ENCODE measurements around the gene XCR1. TPM values are rescaled to one million over a fixed set of nuclear protein-coding genes. Genes with fewer than 3 reads are reported as not detected.
"Not testable (repeated sequence)": the region's sequence is repeated elsewhere in the genome, so short reads cannot be mapped to it uniquely, and the experiment has no call there.

The XCR1 gene
- total and polyA plus RNA-seq, 5 experiments from 2014 or later: not detected

DNA sequence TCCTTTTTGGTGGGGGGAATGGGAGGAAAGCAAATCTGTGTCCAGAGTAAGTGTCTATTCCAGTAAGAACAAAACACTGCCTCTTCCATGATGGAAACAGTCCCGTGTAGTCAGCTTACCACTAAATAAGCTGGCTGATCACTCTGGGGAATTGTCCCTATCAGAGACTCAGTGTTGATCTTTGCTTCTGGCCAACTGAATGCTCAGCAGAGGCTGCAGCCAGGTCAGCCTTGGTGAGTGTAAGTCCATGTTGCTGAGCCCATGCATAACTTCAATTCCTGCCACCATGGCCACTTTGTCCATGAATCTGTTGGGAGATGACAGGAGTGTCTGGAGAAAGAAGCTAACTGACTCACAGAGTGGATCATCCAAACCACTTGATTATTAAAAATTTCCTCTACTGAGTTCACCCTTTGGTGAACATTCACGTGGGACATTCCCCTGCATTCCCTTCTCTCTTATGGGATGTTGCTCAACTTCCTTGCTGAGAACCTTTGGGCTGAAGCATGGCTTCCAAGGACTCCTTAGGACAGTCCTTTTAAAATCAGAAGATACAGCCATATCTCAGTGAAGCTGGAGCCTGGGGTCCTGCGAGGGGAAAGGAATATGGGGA lies 33.9 kb upstream of the XCR1 start:
- Mint-ChIP-seq H3K9me3 (no peaks in the 10 kb centered on the region), H3K36me3 (no peaks in the 10 kb centered on the region), H3K27ac (peak overlapping the region in 1 of 10 donors; percentile 33), H3K4me1 (peaks cover 15 to 47% (median 36%) of the 10 kb centered on the region in 4 donors), H3K4me3 (no peak overlapping the region), H3K27me3 (peaks cover 0 to 12% (median 0%) of the 10 kb centered on the region in 5 donors)
- DNase-seq (no peak), ATAC-seq (no peak)
- POLR2A ChIA-PET: no interaction called here

DNA sequence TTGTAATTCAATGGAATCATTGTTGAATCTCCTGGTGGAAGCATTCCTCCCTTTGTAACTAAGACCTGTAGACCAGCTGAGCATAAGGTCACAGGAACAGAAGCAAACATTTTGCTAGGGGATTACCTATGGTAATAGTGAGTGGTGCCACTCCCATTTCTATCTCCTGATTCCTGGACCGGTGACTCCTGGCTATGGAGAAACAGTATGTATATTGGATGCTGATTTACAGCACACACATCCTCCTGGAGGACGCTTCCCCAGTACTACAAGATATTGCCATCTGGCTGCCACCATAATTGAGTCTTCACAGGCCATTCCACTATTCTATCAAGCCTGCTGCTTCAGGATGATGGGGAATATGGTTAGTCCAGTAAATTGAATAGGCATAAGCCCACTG lies 33.3 kb upstream of the XCR1 start:
- Mint-ChIP-seq H3K4me3 (no peak overlapping the region), H3K4me1 (peaks cover 11 to 41% (median 29%) of the 10 kb centered on the region in 4 donors), H3K36me3 (no peaks in the 10 kb centered on the region), H3K27me3 (peaks cover 0 to 12% (median 0%) of the 10 kb centered on the region in 5 donors), H3K27ac (no peak overlapping the region), H3K9me3 (no peaks in the 10 kb centered on the region)
- ATAC-seq: no peak
- DNase-seq: no peak
- POLR2A ChIA-PET: no interaction called here

DNA sequence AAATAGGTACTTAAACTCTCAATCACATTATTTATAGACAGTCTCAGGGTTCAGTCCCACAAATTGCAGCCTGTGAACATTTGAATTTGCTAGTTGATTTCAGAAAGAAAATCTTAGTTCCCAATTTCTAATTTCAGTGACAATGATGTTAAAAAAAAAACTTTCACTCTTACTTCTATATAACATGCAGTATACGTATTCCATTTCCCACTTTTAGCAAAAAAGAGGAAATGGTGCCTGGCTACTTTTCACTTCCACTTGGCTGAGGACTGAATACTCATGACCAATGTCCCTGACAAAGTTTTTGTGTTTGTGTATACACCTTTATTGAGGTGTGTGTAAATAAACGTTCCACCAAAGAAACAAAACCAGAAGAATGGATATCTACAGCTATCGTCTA lies 32.1 kb upstream of the XCR1 start:
- Mint-ChIP-seq H3K4me1 (peaks cover 9 to 30% (median 25%) of the 10 kb centered on the region in 4 donors), H3K9me3 (no peaks in the 10 kb centered on the region), H3K4me3 (no peak overlapping the region), H3K27me3 (peaks cover 0 to 12% (median 2%) of the 10 kb centered on the region in 5 donors), H3K36me3 (no peaks in the 10 kb centered on the region), H3K27ac (no peak overlapping the region)
- POLR2A ChIA-PET: no interaction called here
- DNase-seq (no peak), ATAC-seq (no peak)

DNA sequence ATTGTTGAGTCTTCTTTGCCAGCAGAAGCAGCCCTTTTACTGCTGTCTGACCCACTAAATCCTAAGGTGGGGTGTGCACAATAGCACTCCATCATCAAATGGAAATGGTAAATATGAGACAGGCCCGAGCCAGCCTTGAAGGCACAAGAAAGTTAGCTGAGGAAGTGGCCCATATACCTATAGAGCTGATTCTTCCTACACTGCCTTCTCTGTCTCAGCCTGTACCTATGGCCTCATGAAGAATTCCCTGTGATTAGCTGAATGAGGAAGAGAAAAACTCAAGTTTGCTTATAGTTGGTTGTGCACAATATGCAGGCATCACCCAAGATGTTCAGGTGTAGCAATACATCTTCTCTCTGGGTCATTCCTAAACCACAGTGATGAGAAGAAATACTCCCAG lies 31.7 kb upstream of the XCR1 start:
- POLR2A ChIA-PET: no interaction called here
- Mint-ChIP-seq H3K27me3 (peaks cover 0 to 12% (median 2%) of the 10 kb centered on the region in 5 donors), H3K4me3 (no peak overlapping the region), H3K27ac (no peak overlapping the region), H3K36me3 (no peaks in the 10 kb centered on the region), H3K4me1 (peaks cover 12 to 27% (median 26%) of the 10 kb centered on the region in 4 donors), H3K9me3 (no peaks in the 10 kb centered on the region)
- no peak for DNase-seq
- no peak for ATAC-seq

DNA sequence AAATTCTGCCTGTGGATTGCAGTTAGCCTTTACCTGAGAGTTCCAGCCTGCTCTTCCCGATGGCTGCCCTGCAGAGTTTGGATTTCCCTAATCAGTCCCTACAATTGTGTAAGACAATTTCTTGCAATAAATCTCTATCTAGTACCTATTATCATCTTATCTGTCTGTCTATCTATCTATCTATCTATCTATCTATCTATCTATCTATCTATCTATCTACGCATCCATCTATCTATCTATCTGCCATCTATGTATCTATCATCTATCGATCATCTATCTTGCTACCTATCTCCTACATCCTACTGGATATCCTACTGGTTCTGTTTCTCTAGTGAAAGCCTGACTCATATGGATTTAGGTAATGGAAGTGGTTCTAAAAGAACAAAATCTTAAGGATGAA lies 30.4 kb upstream of the XCR1 start:
- H3K27me3 Mint-ChIP-seq: peaks cover 0 to 12% (median 2%) of the 10 kb centered on the region in 5 donors
- POLR2A ChIA-PET: interaction anchor here (0.6 kb wide), 1 partner anchor 371 kb away, joined by 3 read pairs; no protein-coding TSS in a partner anchor
- ATAC-seq: no peak
- no peaks in the 10 kb centered on the region for H3K9me3 Mint-ChIP-seq
- peak overlapping the region in 1 of 10 donors; percentile 5 for H3K27ac Mint-ChIP-seq
- H3K4me1 Mint-ChIP-seq: peaks cover 12 to 20% (median 15%) of the 10 kb centered on the region in 4 donors
- H3K36me3 Mint-ChIP-seq: no peaks in the 10 kb centered on the region
- H3K4me3 Mint-ChIP-seq: no peak overlapping the region
- DNase-seq: no peak

DNA sequence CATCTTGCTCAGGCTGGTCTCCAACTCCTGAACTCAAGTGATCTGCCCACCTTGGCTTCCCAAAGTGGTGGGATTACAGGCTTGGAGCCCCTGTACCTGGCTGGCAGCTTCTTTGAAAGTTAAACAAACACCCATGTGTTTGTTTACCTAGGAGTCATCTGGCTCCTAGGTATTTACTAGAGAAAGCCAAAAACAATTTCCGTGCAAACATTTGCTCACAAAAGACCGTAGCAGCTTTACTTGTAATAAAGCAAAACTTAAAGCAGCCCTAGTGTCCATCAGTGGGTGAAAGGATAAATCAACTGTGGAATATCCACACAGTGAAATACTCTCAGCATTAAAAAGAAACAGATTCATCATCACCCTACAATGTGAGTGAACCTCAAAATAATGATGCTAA lies 29.4 kb upstream of the XCR1 start:
- DNase-seq: no peak
- no peaks in the 10 kb centered on the region for H3K9me3 Mint-ChIP-seq
- no peak overlapping the region for H3K27ac Mint-ChIP-seq
- peaks cover 0 to 12% (median 2%) of the 10 kb centered on the region in 5 donors for H3K27me3 Mint-ChIP-seq
- H3K4me1 Mint-ChIP-seq: peaks cover 8 to 14% (median 11%) of the 10 kb centered on the region in 4 donors
- no peak overlapping the region for H3K4me3 Mint-ChIP-seq
- POLR2A ChIA-PET: no interaction called here
- H3K36me3 Mint-ChIP-seq: no peaks in the 10 kb centered on the region
- ATAC-seq: no peak

DNA sequence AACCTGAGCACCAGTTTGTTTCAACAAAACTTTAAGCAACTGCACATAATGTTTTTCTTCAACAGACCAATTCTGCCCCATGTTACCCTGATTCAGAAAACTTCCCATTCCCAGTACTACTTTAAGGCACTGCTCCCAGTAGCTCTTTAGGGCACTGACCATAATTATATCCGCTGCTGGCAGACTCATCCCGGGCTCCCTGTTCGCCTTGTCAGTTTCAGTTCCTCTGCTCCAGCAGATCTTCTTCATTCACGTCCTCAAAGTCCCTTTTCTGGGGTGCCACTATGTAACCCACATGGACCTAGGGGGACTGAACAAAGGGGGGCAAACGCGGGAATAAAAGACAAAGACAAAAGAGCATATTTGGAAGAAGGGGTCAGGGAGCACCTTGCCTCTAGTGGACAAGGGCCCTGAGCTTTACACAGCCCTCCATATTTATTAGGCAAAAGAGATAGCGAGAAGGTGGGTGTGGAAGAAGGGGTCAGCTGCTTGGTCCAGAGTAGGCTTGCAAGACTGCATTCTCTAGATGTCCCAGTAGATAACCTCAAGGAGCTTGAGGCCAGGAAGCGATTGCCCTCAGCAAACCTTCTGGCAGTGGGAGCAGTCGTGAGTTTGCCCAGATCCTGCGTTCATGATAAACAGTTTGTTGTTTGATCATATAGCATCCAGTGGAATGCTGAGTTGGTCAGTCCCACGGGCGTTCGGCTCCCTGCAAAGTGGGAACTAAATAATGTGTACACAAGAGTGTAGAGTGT lies 26.7 kb upstream of the XCR1 start:
- peaks cover 0 to 12% (median 4%) of the 10 kb centered on the region in 5 donors for H3K27me3 Mint-ChIP-seq
- ATAC-seq, H3K36me3 Mint-ChIP-seq, DNase-seq, H3K9me3 Mint-ChIP-seq, H3K27ac Mint-ChIP-seq, H3K4me3 Mint-ChIP-seq: not testable (repeated sequence)
- POLR2A ChIA-PET: interaction anchor here (1.0 kb wide), 1 partner anchor 12 kb away, joined by 3 read pairs; no protein-coding TSS in a partner anchor
- peaks cover 1 to 14% (median 8%) of the 10 kb centered on the region in 4 donors for H3K4me1 Mint-ChIP-seq

DNA sequence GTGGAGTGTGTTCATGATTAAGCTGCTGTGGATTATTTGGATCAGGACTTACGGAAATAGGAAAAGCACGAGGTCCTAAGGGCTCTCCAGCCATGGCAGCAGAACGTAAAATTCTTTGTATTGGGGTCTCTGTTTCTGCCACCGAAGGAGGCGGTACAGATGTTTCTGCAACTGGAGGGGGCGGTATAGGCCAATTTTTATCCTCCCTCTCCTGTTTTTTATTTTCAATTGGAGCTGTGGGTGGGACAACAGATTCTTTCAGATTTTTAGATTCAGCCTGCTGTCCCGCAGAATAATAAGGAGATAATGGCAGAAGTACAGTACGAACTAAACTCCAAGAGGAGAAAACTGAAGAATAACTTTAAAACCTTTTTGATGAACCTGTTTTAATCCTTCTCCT lies 26.0 kb upstream of the XCR1 start:
- H3K27ac Mint-ChIP-seq, POLR2A ChIA-PET, ATAC-seq, H3K9me3 Mint-ChIP-seq, H3K4me3 Mint-ChIP-seq, DNase-seq, H3K36me3 Mint-ChIP-seq: not testable (repeated sequence)
- peaks cover 0 to 12% (median 4%) of the 10 kb centered on the region in 5 donors for H3K27me3 Mint-ChIP-seq
- H3K4me1 Mint-ChIP-seq: peaks cover 0 to 14% (median 9%) of the 10 kb centered on the region in 4 donors

DNA sequence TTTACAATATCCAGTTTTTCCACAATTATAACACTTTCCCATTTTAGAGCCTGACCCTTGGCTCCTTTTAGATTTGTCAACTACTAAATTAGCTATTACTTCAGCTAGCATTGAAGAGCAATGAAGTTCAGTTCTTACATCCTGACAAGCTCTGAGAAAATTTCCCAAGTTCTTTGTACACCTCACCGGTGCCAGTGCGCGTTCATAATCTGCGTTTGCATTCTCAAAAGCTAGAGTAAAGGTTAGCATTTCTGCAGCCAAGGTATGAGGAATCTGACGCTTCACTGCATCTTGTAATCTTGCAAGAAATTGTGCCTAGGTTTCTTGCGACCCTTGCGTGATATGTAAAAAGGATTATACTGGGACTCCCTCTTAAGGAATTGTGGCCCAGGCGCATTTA lies 25.2 kb upstream of the XCR1 start:
- Mint-ChIP-seq H3K4me1 (peaks cover 3 to 19% (median 11%) of the 10 kb centered on the region in 4 donors), H3K27ac (no peak overlapping the region), H3K9me3 (no peaks in the 10 kb centered on the region), H3K27me3 (peaks cover 0 to 11% (median 4%) of the 10 kb centered on the region in 5 donors), H3K4me3 (no peak overlapping the region), H3K36me3 (no peaks in the 10 kb centered on the region)
- no peak for ATAC-seq
- POLR2A ChIA-PET: no interaction called here
- no peak for DNase-seq

DNA sequence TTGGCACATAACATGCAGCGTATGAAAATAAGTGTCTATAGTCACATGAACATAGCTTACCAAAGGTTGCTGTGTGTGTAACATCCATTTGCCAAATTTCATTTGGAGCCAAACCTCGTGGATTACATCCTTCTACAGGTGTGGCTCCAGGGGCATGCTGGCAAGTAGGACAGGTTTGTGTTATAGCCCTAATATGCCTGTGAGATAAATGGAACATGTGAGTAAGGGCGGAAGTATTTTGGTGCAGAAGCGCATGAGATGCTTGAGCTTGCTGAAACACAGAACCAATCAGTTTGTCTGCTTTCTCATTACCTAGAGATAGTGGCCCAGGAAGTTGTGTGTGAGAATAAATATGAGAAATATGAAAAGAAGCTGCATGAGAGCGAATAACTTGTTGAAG lies 21.8 kb upstream of the XCR1 start:
- Mint-ChIP-seq H3K27me3 (peaks cover 0 to 4% (median 0%) of the 10 kb centered on the region in 5 donors), H3K36me3 (peaks cover 0 to 6% (median 3%) of the 10 kb centered on the region in 3 donors), H3K27ac (peak overlapping the region in 1 of 10 donors; percentile 5), H3K4me1 (peaks cover 13 to 34% (median 27%) of the 10 kb centered on the region in 4 donors), H3K4me3 (no peak overlapping the region), H3K9me3 (peaks cover 0 to 9% (median 4%) of the 10 kb centered on the region in 9 donors)
- ATAC-seq: no peak
- no peak for DNase-seq
- POLR2A ChIA-PET: no interaction called here

DNA sequence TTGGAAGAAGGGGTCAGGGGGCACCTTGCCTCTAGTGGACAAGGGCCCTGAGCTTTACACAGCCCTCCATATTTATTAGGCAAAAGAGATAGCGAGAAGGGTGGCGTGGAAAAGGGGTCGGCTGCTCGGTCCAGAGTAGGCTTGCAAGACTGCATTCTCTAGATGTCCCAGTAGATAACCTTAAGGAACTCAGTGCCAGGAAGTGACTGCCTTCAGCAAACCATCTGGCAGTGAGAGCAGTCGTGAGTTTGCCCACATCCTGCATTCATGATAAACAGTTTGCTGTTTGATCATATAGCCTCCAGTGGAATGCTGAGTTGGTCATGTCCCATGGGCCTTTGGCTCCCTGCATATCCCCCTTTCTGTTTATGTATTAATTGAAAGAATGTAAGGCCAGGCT lies 18.9 kb upstream of the XCR1 start:
- peaks cover 12 to 28% (median 27%) of the 10 kb centered on the region in 4 donors for H3K4me1 Mint-ChIP-seq
- peak in 7 of 10 donors; percentile 16 to 61 (median 35) for DNase-seq
- not testable (repeated sequence) for H3K27me3 Mint-ChIP-seq
- H3K36me3 Mint-ChIP-seq: peaks cover 0 to 12% (median 6%) of the 10 kb centered on the region in 3 donors
- peak overlapping the region; percentile 1 to 76 (median 50) for H3K4me3 Mint-ChIP-seq
- H3K9me3 Mint-ChIP-seq: peaks cover 0 to 14% (median 4%) of the 10 kb centered on the region in 9 donors
- peak; percentile 77 to 86 for ATAC-seq
- H3K27ac Mint-ChIP-seq: peak overlapping the region; percentile 29 to 96 (median 84)
- POLR2A ChIA-PET: interaction anchor here (1.0 to 2.0 kb wide), 2 partner anchors 23 to 106 kb away, joined by 3 to 6 read pairs; no protein-coding TSS in a partner anchor

DNA sequence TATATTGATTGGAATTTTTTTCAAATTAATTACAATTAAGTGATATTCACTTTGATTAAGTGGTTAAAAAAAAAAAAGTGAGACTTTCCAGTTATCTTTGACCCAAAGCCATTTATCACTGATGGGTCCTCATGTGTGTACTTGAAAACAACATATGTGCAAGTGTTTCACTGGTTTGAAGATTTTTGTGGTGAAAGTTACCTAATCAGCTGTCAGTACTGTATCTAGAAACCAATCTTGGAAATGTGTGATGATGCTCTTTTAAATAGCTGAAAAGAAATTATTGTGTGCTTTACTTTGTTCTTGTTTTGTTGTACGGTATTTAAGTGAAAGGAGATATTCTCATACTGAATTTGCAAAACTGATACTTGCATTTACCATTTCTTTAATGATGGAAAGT lies 11.6 kb upstream of the XCR1 start:
- Mint-ChIP-seq H3K4me3 (no peak overlapping the region), H3K27me3 (no peaks in the 10 kb centered on the region), H3K9me3 (peaks cover 0 to 10% (median 0%) of the 10 kb centered on the region in 9 donors), H3K4me1 (peaks cover 0 to 2% (median 0%) of the 10 kb centered on the region in 4 donors), H3K27ac (no peak overlapping the region), H3K36me3 (peaks cover 0 to 8% (median 0%) of the 10 kb centered on the region in 3 donors)
- ATAC-seq (no peak), DNase-seq (no peak)
- POLR2A ChIA-PET: no interaction called here

DNA sequence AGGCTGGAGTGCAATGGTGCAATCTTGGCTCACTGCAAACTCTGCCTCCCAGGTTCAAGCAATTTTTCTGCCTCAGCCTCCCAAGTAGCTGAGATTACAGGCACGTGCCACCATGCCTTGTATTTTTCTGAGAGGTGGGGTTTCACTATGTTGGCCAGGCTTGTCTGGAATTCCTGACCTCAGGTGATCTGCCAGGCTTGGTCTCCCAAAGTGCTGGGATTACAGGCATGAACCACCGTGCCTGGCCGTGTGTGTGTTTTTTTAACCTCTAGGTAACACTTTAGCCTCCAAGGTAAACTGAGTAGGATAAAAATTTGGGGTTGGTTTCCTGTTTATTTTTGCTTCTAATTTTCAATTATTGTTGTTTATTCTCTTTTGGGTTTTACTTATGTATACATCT lies 10.8 kb upstream of the XCR1 start:
- POLR2A ChIA-PET, H3K27ac Mint-ChIP-seq, H3K4me1 Mint-ChIP-seq, DNase-seq, H3K4me3 Mint-ChIP-seq, H3K27me3 Mint-ChIP-seq, H3K36me3 Mint-ChIP-seq, ATAC-seq: not testable (repeated sequence)
- peaks cover 0 to 10% (median 0%) of the 10 kb centered on the region in 9 donors for H3K9me3 Mint-ChIP-seq

Data from naive thymus-derived CD8-positive, alpha-beta T cell (primary cell).